B cell (primary cell): ENCODE results near the gene ANOS1. TPM values are rescaled to one million over a fixed set of nuclear protein-coding genes. Genes with fewer than 3 reads are reported as not detected.

Source experiments
- ATAC-seq: fragments of 200-7000 bp; cut with Tn5 transposase; one replicate; pipeline ENCODE4 v1.10.0; 2021; ENCODE audit warnings: low read depth, mild to moderate bottlenecking, moderate number of reproducible peaks, moderate library complexity
- CTCF ChIA-PET: fragments of 350-600 bp; sonication (Branson Sonifier 250); formaldehyde crosslinking; loops from one replicate; lab custom pipeline; 2021; ENCODE audit warnings: antibody characterized with exemption, inconsistent platforms; lab: Charles Lee
- POLR2A ChIA-PET: fragments of 350-600 bp; sonication (Branson Sonifier 250); formaldehyde crosslinking; loops from one replicate; lab custom pipeline; 2021; ENCODE audit warnings: antibody characterized with exemption; lab: Charles Lee
- DNase-seq: peaks from one replicate; pipeline ENCODE4 v3.0.0; 2013
- H2AFZ ChIP-seq: 2 replicates; pipeline ENCODE4 v1.6.1; 2012; ENCODE audit warnings: mild to moderate bottlenecking, low read depth, low read length; ENCODE audit not compliant: insufficient read depth, poor library complexity, severe bottlenecking
- H3K27ac ChIP-seq, 2 donors: 1 replicate in 1 of 2; 2 replicates in 1 of 2; pipeline ENCODE4 v1.5.1; 2012 to 2013; ENCODE audit warnings: low read length in 2 of 2, mild to moderate bottlenecking in 2 of 2, moderate library complexity in 1 of 2
- H3K27me3 ChIP-seq, 4 experiments: fragments of 200-600 bp in 1 of 4; sonication (generic) in 1 of 4; replicated peaks in 1 of 4; 1 replicate in 2 of 4; 2 replicates in 2 of 4; pipeline versions ENCODE4 v1.6.1 to v1.7.0; 2013 to 2016; ENCODE audit warnings: low read length in 3 of 4, mild to moderate bottlenecking in 2 of 4, mixed read lengths in 1 of 4, moderate library complexity in 1 of 4; ENCODE audit not compliant: insufficient read depth in 4 of 4, control insufficient read depth in 3 of 4; ENCODE audit errors: control extremely low read depth in 1 of 4
- H3K36me3 ChIP-seq, 2 experiments: replicated peaks in 1 of 2; 1 replicate in 1 of 2; 2 replicates in 1 of 2; pipeline versions ENCODE4 v1.6.1 to v1.7.1; 2013; ENCODE audit warnings: low read length in 1 of 2; ENCODE audit not compliant: insufficient read depth in 2 of 2, control insufficient read depth in 1 of 2; ENCODE audit errors: control extremely low read depth in 1 of 2, extremely low read depth in 1 of 2
- H3K4me1 ChIP-seq, 2 donors: fragments of 200-600 bp in 1 of 2; sonication (generic) in 1 of 2; 1 replicate in 1 of 2; 2 replicates in 1 of 2; pipeline versions ENCODE4 v1.5.1 to v1.6.1; 2013 to 2017; ENCODE audit warnings: low read length in 2 of 2; ENCODE audit not compliant: control insufficient read depth in 2 of 2, insufficient read depth in 2 of 2
- H3K4me2 ChIP-seq: replicated peaks from 2 replicates; pipeline ENCODE3; 2012; ENCODE audit warnings: mild to moderate bottlenecking, low read depth, low read length; ENCODE audit not compliant: poor library complexity, severe bottlenecking
- H3K4me3 ChIP-seq, 5 experiments: fragments of 200-600 bp in 1 of 5; sonication (generic) in 1 of 5; 1 replicate in 3 of 5; 2 replicates in 2 of 5; pipeline versions ENCODE4 v1.5.1 to v1.7.0; 2011 to 2016; ENCODE audit warnings: low read length in 4 of 5, mild to moderate bottlenecking in 4 of 5, low read depth in 2 of 5, control low read depth in 1 of 5, moderate library complexity in 1 of 5; ENCODE audit not compliant: insufficient read depth in 1 of 5; ENCODE audit errors: control extremely low read depth in 1 of 5, extremely low read depth in 1 of 5
- H3K79me2 ChIP-seq: fragments of 200-600 bp; sonication (generic); one replicate; pipeline ENCODE4 v1.6.0; 2016; ENCODE audit warnings: low read length; ENCODE audit not compliant: control insufficient read depth, insufficient read depth
- H3K9ac ChIP-seq: fragments of 200-600 bp; sonication (generic); 2 replicates; pipeline ENCODE4 v1.6.1; 2017; ENCODE audit warnings: mild to moderate bottlenecking, low read length, moderate library complexity
- H3K9me3 ChIP-seq, 3 donors: one replicate each; pipeline versions ENCODE4 v1.6.1 to v1.7.1; 2013; ENCODE audit warnings: low read length in 2 of 3; ENCODE audit not compliant: control insufficient read depth in 2 of 3, insufficient read depth in 1 of 3; ENCODE audit errors: control extremely low read depth in 1 of 3
- H4K20me1 ChIP-seq: 2 replicates; pipeline ENCODE4 v1.6.0; 2012; ENCODE audit warnings: mild to moderate bottlenecking, low read length; ENCODE audit not compliant: insufficient read depth, control insufficient read depth, poor library complexity, severe bottlenecking
- H3K27ac Mint-ChIP-seq: one replicate; pipeline ENCODE4 v1.8.0; 2021; ENCODE audit warnings: mixed read lengths
- H3K27me3 Mint-ChIP-seq: one replicate; pipeline ENCODE4 v1.8.0; 2021; ENCODE audit warnings: mixed read lengths
- H3K4me1 Mint-ChIP-seq: one replicate; pipeline ENCODE4 v1.8.0; 2021; ENCODE audit warnings: mixed read lengths
- H3K4me3 Mint-ChIP-seq: one replicate; pipeline ENCODE4 v1.8.0; 2021; ENCODE audit warnings: mixed read lengths
- H3K9me3 Mint-ChIP-seq: one replicate; pipeline ENCODE4 v1.8.0; 2022; ENCODE audit warnings: mixed read lengths; ENCODE audit not compliant: insufficient read depth
- CTCF ChIP-seq: fragments of 200-600 bp; IDR thresholded peaks from one replicate; pipeline ENCODE4 v1.8.0; 2022; ENCODE audit warnings: antibody characterized with exemption, mild to moderate bottlenecking
- EZH2 ChIP-seq: IDR thresholded peaks from 2 replicates; pipeline ENCODE4 v1.6.1; 2012; ENCODE audit warnings: borderline replicate concordance, low read depth, mild to moderate bottlenecking, moderate library complexity, low read length; ENCODE audit not compliant: insufficient read depth, poor library complexity, severe bottlenecking
- WGBS: methylation state at CpG from one replicate; pipeline ENCODE4 v1.1.5; 2013; ENCODE audit warnings: missing lambda C conversion rate; ENCODE audit not compliant: insufficient coverage; 5-methylcytosine and 5-hydroxymethylcytosine counted together
- intact Hi-C: fragments of 100-400 bp; cut with micrococcal nuclease; formaldehyde crosslinking; loops from one replicate; pipeline ENCODE4 v1.10.0; 2022
- polyA plus RNA-seq: library from polyadenylated mRNA; depleted of rRNA; stranded (reverse); fragments of >200 nt; gene quantifications from 2 replicates; pipeline ENCODE4 v1.2.3, GENCODE V29; 2012
- total RNA-seq, 2 donors: library from RNA; stranded (reverse); fragments of 120-200 nt in 1 of 2; gene quantifications; 1 replicate in 1 of 2; 2 replicates in 1 of 2; pipeline versions ENCODE4 v1.2.3 to v1.2.4, GENCODE V29; 2013 to 2022

ANOS1 gene
- total and polyA plus RNA-seq, 2 donors (not counting 1 experiment from before 2014, with no cell fraction given), result 0.10 TPM; not detected in 1

- H3K4me1 ChIP-seq, result no peaks in the 10 kb centered on the region
- ATAC-seq (no peak), DNase-seq (no peak)
- H3K36me3 ChIP-seq, result no peaks in the 10 kb centered on the region
- H3K4me2 ChIP-seq, result no peak overlapping the region
- ChIA-PET CTCF (no interaction called here), POLR2A (no interaction called here)
- no peak overlapping the region for H3K9ac ChIP-seq
- no peak overlapping the region for H3K4me3 ChIP-seq
- TF ChIP-seq CTCF, result no peak
- no peak for TF ChIP-seq EZH2
- H3K9me3 ChIP-seq, result no peaks in the 10 kb centered on the region
- no CpG with 5 or more reads among the region's 2 CpGs for WGBS
- no peak overlapping the region for H2AFZ ChIP-seq
- Mint-ChIP-seq H3K27me3 (no peaks in the 10 kb centered on the region), H3K4me1 (no peaks in the 10 kb centered on the region), H3K9me3 (no peaks in the 10 kb centered on the region), H3K4me3 (no peak overlapping the region), H3K27ac (no peak overlapping the region)
- no peaks in the 10 kb centered on the region for H3K27me3 ChIP-seq
- H4K20me1 ChIP-seq, result no peaks in the 10 kb centered on the region
- intact Hi-C loops, result no loop called here
- no peaks in the 10 kb centered on the region for H3K79me2 ChIP-seq
- no peak overlapping the region for H3K27ac ChIP-seq
Measured at GRCh38 chrX:8653956-8654355, 78.0 kb downstream of the ANOS1 start.

DNA sequence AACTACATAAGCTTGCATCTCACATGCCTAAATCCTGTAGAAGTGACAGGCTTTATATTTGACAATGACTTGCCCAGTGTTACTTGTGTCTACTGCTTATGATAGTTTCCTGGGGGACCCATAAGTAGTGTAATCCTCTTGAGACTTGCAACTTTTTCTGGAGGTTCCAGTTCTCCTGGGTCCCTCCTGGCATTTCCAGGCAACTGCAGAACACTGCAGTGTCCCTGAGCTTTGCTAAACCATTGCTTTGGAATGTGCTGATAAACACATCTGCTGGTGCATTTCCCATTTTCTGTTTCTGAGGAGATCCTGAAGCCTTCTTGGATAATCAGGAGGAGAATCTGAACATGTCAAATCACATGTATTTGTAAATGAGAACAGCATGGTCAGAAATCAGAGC, 82.0 kb downstream of the ANOS1 start:
- Histone ChIP-seq H3K9me3 (peaks cover 0 to 4% (median 0%) of the 10 kb centered on the region in 3 donors), H4K20me1 (no peaks in the 10 kb centered on the region), H3K79me2 (no peaks in the 10 kb centered on the region), H3K27ac (no peak overlapping the region), H3K4me1 (no peaks in the 10 kb centered on the region), H3K27me3 (no peaks in the 10 kb centered on the region), H3K36me3 (no peaks in the 10 kb centered on the region), H2AFZ (no peak overlapping the region), H3K4me3 (no peak overlapping the region), H3K4me2 (no peak overlapping the region), H3K9ac (no peak overlapping the region)
- DNase-seq (no peak), ATAC-seq (no peak)
- CTCF ChIA-PET, result no interaction called here
- Mint-ChIP-seq H3K4me1 (no peaks in the 10 kb centered on the region), H3K27ac (no peak overlapping the region), H3K9me3 (no peaks in the 10 kb centered on the region), H3K4me3 (no peak overlapping the region), H3K27me3 (no peaks in the 10 kb centered on the region)
- TF ChIP-seq EZH2, result no peak
- no peak for TF ChIP-seq CTCF
- POLR2A ChIA-PET, result no interaction called here
- intact Hi-C loops, result no loop called here
